Fibroblast of skin of back (primary cell): ENCODE measurements around the gene SFRP4. TPM values are rescaled to one million over a fixed set of nuclear protein-coding genes. Genes with fewer than 3 reads are reported as not detected.
A peak's percentile ranks its signal among the peaks of the same experiment; 100 is the strongest.
"Not testable (repeated sequence)": the region's sequence is repeated elsewhere in the genome, so short reads cannot be mapped to it uniquely, and the experiment has no call there.

ENCODE experiments used
- DNase-seq: peaks from one replicate; pipeline ENCODE4 v3.0.0-alpha.2; 2013
- polyA plus RNA-seq, 2 experiments: library from polyadenylated mRNA; unstranded; fragments of 120-200 nt; gene quantifications; one replicate each; pipeline ENCODE4 v1.2.1, GENCODE V29; 2013; ENCODE audit not compliant: insufficient read length in 2 of 2

SFRP4 gene
- polyA plus RNA-seq (2013, experiment 1 of 2; ENCODE audit: insufficient read length) = 1.7 TPM
- 1.8 TPM for polyA plus RNA-seq (2013, experiment 2 of 2; ENCODE audit: insufficient read length)

- DNase-seq = peak; percentile 71
These were observed at the start of gene SFRP4 for GRCh38 chr7:37916673-37917660. Gene SFRP4, minus strand, starts transcription at chr7:37916817. Its CDS starts 280 bp downstream, at chr7:37916537.

GRCh38 chr7:37964196-37964595, 47.6 kb upstream of the SFRP4 start:
- DNase-seq = no peak

GRCh38 chr7:37961251-37961650, 44.6 kb upstream of the SFRP4 start:
- no peak for DNase-seq

- no peak for DNase-seq
These were observed 43.9 kb upstream of the SFRP4 start for GRCh38 chr7:37960483-37960882.

GRCh38 chr7:37957221-37957970, 40.8 kb upstream of the SFRP4 start:
- DNase-seq = no peak

GRCh38 chr7:37956791-37957190, 40.2 kb upstream of the SFRP4 start:
- no peak for DNase-seq

GRCh38 chr7:37954217-37954616, 37.6 kb upstream of the SFRP4 start:
- not testable (repeated sequence) for DNase-seq

- no peak for DNase-seq
These were observed 35.6 kb upstream of the SFRP4 start for GRCh38 chr7:37952240-37952639.

- no peak for DNase-seq
These were observed 31.3 kb upstream of the SFRP4 start for GRCh38 chr7:37947941-37948210.

- DNase-seq = no peak
These were observed 30.7 kb upstream of the SFRP4 start for GRCh38 chr7:37947138-37947940.

GRCh38 chr7:37945336-37945735, 28.7 kb upstream of the SFRP4 start:
- peak; percentile 65 for DNase-seq

GRCh38 chr7:37944737-37945054, 28.1 kb upstream of the SFRP4 start:
- DNase-seq = no peak

GRCh38 chr7:37943905-37944736, 27.5 kb upstream of the SFRP4 start:
- DNase-seq = no peak

- DNase-seq = no peak
These were observed 26.5 kb upstream of the SFRP4 start for GRCh38 chr7:37942934-37943610.

GRCh38 chr7:37933018-37933566, 16.5 kb upstream of the SFRP4 start:
- no peak for DNase-seq

- DNase-seq = no peak
These were observed 15.9 kb upstream of the SFRP4 start for GRCh38 chr7:37932543-37932942.

- peak; percentile 75 for DNase-seq
These were observed 13.8 kb upstream of the SFRP4 start for GRCh38 chr7:37930226-37930948.

- no peak for DNase-seq
These were observed 12.3 kb upstream of the SFRP4 start for GRCh38 chr7:37928878-37929277.

GRCh38 chr7:37927773-37928444, 11.3 kb upstream of the SFRP4 start:
- DNase-seq = no peak

GRCh38 chr7:37925620-37926019, 9.0 kb upstream of the SFRP4 start:
- no peak for DNase-seq
